HG02642 (cell line): ENCODE measurements around the gene BDKRB2.

Source experiments
- ATAC-seq: cut with Tn5 transposase; IDR thresholded peaks from one replicate; pipeline ENCODE4 v1.9.1; 2021; ENCODE audit warnings: mild to moderate bottlenecking; ENCODE audit not compliant: unreplicated experiment, poor library complexity

BDKRB2 gene

GRCh38 chr14:96267336-96267735 lies 62.7 kb downstream of the BDKRB2 start:
- ATAC-seq = no peak

DNA sequence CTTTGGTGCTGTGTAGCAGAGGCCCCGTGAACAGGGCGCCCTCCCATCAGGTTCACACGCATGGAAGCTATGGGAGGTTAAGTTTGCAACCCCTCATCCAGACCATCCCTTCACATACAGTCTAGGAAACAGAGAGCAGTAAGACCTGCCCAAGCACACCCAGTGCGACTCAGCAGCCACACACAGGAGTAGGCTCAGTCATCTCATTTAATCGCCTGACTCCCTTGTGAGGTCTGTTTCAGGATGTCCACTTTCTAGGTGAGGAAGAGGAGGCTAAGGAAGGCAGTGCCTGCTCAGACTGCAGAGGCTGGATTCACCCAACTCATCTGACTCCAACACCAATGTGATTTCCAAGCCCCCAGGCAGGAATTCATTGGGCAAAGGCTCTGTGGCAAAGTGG lies 63.3 kb downstream of the BDKRB2 start:
- ATAC-seq = no peak

DNA sequence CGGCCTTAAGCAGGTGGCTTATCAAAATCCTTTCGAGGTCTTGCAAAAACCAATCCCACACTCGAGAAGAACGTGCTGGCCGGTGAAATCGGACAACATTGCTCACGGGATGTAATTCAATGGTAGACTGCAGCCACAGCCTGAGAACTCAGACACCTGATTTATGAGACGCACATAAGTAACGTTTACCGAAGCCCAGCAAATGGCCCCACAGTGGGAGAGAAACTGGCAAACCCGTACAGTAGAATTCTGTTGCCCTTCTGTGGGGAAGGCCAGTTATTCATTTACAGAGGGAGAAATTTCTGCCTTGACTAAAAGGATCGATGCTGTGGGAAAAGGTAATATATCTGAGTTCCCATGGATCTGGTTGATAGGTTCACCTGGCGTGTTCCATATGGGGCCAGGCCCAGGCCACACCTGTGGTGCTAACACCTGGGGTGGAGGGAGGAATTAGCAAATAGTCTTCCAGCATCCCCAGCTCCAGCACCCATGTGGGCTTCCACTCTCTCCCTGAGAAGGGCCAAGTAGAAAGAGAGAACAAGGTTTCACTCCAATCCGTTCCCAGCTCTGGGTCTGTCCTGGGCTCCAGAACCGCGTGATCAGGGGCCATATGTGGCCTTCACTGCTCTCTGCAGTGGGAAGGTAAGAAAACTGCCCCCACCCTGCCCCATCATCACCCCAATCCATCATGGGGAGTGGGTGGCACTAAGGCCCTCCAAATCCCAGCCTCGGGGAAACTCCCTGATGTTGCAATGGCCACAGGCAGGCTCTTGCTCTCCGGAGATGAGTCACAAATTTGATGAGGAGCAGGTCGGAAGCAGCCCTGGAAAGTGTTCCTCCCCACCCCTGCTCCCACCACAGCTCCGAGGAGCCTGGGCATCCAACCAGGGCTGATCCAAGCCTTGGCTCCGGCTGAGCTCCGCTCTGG lies 64.1 kb downstream of the BDKRB2 start:
- ATAC-seq = no peak

DNA sequence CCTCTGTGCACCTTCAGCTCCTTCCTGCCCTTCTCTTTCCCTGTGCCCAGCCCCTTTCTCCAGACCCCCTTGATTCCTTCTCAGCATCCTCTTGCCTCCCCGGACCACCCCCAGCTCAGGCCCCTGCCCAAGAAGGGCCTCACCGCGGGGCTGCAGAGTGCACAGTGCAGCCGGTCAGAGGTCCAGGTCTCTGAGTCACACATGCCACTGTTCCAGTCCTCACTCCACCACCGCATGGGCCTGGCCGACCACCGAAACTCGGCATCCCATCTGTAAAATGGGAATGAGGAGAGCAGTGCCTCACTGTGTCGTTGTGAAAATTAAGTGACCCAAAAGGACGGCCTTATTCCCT lies 64.7 kb downstream of the BDKRB2 start:
- no peak for ATAC-seq

- no peak for ATAC-seq
Measured at GRCh38 chr14:96270565-96271420, 66.2 kb downstream of the BDKRB2 start.

GRCh38 chr14:96271421-96271762 lies 66.8 kb downstream of the BDKRB2 start:
- no peak for ATAC-seq

DNA sequence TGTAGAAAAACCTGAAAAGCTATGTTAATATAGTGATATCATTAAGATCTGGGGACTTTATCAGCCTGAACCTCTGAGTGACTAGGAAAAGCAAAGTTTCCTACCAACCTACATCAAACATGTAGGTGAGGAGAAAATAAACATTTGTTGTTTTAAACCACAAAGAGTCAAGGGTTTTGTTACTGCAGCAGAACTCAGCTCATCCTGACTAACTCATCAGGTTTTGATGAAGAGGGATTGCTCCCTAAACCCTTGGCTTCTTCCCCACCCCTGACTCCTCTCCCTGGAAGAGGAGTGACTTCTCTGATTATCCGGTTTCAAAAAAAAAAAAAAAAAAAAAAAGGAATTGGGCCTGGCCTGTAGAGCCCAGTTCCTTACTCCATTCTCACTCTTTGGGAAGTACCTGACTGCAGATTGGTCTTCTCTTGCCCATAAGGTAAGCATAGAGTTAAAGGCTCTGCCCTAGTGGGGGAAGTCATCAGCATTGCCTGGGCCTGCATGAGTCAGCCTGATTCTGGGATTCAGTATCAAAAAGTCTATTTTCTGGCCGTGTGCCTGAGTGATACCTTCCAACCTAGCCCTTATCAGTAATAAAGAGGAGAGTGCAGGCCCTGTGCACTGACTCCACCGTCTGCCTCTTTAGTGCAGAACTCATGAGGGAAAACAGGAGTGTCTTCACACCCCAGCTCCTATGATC lies 68.3 kb downstream of the BDKRB2 start:
- no peak for ATAC-seq

- ATAC-seq = no peak
Measured at GRCh38 chr14:96273629-96274028, 69.0 kb downstream of the BDKRB2 start.

GRCh38 chr14:96274122-96274521 lies 69.5 kb downstream of the BDKRB2 start:
- no peak for ATAC-seq

- ATAC-seq = no peak
Measured at GRCh38 chr14:96274543-96274942, 69.9 kb downstream of the BDKRB2 start.

DNA sequence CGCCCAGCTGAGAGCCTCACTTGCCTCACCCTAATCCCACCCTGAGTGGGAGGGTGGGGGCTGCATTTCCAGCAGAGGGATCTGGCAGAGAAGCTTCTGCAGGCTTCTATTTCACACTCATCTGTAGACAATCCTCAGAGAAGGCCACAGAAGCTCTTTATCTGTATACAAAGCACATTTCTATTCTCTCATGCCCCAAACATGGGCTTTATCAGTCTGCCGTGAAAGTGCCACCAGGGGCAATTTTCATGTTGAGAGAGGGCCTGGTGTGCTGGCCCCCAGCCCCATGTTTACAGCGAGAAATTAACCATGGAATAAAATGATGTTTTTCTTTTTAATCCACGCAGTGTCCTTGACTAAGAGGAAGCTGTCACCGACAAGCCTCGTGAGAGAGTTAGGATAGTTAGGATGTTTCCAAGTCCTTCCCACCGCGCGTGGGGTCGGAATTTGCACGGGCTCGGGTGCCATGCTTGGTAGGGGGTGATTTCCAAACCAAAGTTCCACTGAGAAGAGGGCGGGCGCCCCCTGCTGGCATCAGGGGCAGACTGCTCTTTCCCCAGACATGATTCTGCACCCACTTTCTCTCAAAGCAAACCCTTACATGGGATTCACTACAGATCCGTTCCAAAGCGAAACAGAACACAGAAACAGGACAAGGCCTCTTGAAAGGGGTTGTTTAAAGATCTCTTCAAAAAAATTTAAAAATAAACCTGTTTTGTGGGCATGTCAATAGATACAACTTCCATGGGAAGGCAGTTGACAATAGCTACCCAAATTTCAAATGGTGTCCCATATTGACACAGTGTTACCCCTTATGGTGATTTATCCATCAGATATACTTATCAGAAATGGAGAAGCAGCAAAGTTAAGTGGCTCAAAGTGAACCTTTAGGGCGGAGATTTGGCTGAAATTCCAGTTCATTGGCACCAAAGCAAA lies 70.8 kb downstream of the BDKRB2 start:
- no peak for ATAC-seq

DNA sequence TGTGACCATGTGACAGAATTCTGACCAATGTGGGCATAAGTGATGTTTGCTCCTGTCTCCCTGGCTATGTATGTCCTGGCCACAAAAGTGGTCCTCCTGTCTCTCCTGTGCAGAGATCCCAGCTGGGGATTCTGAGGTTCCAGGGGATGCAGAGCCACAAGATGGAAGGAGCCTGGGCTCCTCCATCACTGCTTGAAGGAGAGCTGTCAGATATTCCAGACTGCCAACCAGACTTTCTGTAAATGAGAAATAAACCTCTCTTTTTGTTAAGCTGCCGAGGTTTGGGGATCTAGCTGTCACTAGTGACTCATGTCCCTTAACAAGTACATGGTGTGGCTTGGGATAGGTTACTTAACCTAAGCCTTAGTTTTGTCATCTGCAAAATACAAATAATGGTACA lies 73.3 kb downstream of the BDKRB2 start:
- no peak for ATAC-seq

DNA sequence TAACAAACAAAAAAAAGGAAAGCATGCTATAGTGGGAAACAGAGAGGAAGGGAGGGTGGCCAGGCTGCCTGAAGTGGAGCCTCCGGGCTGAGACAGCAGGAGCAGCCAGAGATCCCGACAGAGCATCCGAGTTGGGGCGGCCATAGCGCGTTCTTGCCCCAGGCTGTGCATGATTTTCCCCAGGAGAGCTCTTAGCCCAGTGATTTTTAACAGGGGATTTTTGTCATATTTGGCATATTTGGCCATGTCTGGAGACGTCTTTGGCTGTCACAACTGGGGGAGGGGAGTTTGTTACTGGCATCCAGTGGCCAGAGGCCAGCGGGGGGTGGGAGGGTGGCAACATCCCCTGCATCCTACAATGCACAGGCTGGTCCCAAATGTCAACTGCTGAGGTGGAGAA lies 74.9 kb downstream of the BDKRB2 start:
- no peak for ATAC-seq

DNA sequence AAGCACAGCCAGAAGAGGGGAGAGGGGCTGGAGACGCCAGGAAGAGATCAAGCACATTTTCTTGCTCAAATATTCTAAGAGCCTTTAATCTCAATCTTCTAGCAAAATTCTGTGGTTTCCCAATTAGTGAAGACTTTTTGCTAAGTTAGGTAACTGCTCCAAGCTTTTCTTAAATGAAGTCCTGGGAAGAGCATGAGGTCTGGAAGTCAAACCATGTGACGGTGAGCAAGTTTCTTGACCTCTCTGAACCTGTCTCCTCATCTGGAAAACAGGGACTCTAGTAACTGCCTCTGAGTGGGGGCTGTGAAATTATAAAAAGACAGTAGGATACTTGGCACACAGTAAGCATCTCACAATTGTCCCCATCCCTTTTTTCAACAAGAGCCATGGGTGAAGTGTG lies 75.5 kb downstream of the BDKRB2 start:
- no peak for ATAC-seq

DNA sequence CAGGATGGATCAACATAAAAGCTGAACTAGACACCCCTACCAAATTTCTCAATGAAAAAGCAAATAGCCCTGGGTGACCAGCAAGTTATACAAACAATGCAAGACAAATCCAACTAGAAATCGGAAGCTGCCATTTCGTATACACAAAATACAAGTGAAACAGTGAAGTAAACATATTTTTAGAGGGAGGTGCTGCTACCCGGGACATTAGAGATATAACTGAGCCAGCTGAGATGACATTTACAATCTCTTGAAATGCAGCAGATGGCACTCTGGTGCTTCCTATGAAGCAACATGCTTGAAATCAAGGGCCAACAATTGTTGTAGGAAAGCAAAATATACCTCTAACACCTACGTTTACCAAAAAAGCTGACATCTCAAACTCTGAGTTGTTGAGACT lies 76.8 kb downstream of the BDKRB2 start:
- no peak for ATAC-seq

GRCh38 chr14:96284008-96284407 lies 79.4 kb downstream of the BDKRB2 start:
- ATAC-seq = no peak

DNA sequence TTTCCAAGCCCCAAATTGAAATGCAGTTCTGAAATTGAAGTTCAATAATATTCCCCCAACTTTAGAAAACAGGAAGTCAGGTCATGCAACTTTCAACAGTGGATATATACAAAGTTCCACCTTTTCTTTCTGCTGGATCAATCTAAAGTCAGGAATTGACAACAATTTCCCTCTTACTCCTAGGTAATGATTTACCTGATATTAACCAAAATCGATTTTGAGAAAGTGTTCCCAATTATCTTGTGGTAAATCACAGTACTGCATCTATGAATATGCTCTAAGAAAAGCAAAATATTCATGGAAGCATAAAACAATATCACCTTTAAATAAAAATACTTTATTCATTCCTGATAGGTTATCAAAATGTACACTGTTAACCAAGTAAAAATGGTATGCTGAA lies 79.8 kb downstream of the BDKRB2 start:
- ATAC-seq = no peak

GRCh38 chr14:96285667-96286066 lies 81.0 kb downstream of the BDKRB2 start:
- ATAC-seq = no peak

DNA sequence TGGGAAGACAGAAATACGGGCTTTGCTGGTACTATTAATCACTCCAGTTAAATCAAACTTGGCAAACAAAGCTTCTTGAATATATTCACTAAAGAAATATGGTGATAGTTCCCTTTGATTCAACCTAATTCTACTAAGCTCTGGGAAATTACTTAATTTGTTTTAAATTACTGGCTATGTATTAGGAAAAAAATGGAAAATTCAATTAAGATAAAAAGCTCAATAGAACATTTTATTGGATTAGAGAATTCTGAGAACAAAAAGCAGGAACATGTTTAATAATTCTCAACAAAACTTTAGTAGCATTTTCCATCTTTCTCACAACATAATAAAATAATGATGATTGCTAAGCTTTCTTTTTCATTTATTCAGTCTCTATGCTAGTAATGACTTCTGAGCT lies 81.6 kb downstream of the BDKRB2 start:
- ATAC-seq = no peak

DNA sequence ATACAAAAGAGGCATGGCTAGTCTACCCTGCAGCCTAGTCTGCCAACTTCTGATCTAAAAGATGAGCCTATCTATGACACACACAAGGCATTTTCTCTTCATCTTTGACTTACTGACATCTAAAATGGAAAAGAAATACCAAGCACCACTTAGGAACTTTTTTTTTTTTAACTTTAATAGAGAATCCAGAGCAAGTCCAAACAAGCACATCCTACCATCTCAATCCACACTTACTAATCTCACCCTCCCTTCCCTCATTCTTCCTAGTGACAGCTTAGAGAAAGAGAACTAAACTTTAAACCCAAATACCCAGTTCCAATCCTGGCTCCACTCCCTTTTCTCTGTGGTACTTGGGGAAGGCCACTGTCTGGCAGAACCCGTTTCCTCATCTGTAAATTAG lies 83.2 kb downstream of the BDKRB2 start:
- no peak for ATAC-seq
